Adrenal gland (tissue), 12 donors: ENCODE results near the gene NDUFA11. TPM values are rescaled to one million over a fixed set of nuclear protein-coding genes. Genes with fewer than 3 reads are reported as not detected.
A peak's percentile ranks its signal among the peaks of the same experiment; 100 is the strongest.

Experiments used
- DNase-seq, 7 donors: peaks; one replicate each; pipeline ENCODE4 v3.0.0-alpha.2; 2019 to 2020
- H3K27ac ChIP-seq, 5 donors: fragments of 200-600 bp; sonication (generic) in 4 of 5; 1 replicate in 3 of 5; 2 replicates in 2 of 5; pipeline versions ENCODE4 v1.5.1 to v1.8.0; 2016 to 2020; ENCODE audit warnings: mild to moderate bottlenecking in 1 of 5
- H3K27me3 ChIP-seq: fragments of 200-600 bp; 2 replicates; pipeline ENCODE4 v1.8.0; 2021
- H3K36me3 ChIP-seq, 2 donors: fragments of 200-600 bp; replicated peaks in 1 of 2; 1 replicate in 1 of 2; 2 replicates in 1 of 2; pipeline versions ENCODE4 v1.5.1 to v1.8.0; 2018 to 2022
- H3K4me1 ChIP-seq, 2 donors: fragments of 200-600 bp; replicated peaks in 1 of 2; 1 replicate in 1 of 2; 2 replicates in 1 of 2; pipeline versions ENCODE4 v1.5.1 to v1.8.0; 2018 to 2021
- H3K4me3 ChIP-seq, 4 donors: fragments of 200-600 bp; sonication (generic) in 3 of 4; one replicate each; pipeline ENCODE4 v1.5.1; 2016 to 2018
- H3K9me3 ChIP-seq, 3 donors: fragments of 200-600 bp; sonication (generic) in 1 of 3; replicated peaks in 1 of 3; 1 replicate in 2 of 3; 2 replicates in 1 of 3; pipeline versions ENCODE4 v1.5.1 to v1.8.0; 2016 to 2021
- CTCF ChIP-seq, 6 experiments: fragments of 450-650 bp in 4 of 6; fragments of 200-600 bp in 2 of 6; sonication (generic) in 1 of 6; IDR thresholded peaks; 1 replicate in 5 of 6; 2 replicates in 1 of 6; pipeline versions ENCODE4 v1.5.1 to v1.8.0; 2016 to 2021; ENCODE audit warnings: antibody characterized with exemption in 6 of 6, mild to moderate bottlenecking in 2 of 6, moderate library complexity in 1 of 6
- POLR2A ChIP-seq, 2 donors: fragments of 450-650 bp; IDR thresholded peaks; one replicate each; pipeline ENCODE4 v1.6.1; 2017; ENCODE audit warnings: antibody characterized with exemption in 2 of 2, mild to moderate bottlenecking in 2 of 2, moderate library complexity in 1 of 2
- WGBS, 4 donors: extraction: QIAGEN DNeasy Blood & Tissue Kit in 2 of 4; methylation state at CpG; one replicate each; pipeline versions ENCODE4 v1.1.5 to v1.1.7; 2013 to 2017; 5-methylcytosine and 5-hydroxymethylcytosine counted together
- intact Hi-C, 2 donors: fragments of 100-400 bp; cut with DNase I; formaldehyde crosslinking; loops; one replicate each; pipeline versions ENCODE4 v1.14.1 to v1.15.0; 2022 to 2023
- polyA plus RNA-seq, 3 donors: library from polyadenylated mRNA; stranded (reverse); fragments of 200-250 nt in 2 of 3; fragments of 350-450 nt in 1 of 3; fragmentation: Illumina TruSeq in 1 of 3; extraction: RNeasy Lipid Tissue Mini Kit (QIAGEN cat#74804) in 1 of 3; gene quantifications; one replicate each; pipeline ENCODE4 v1.2.3, GENCODE V29; 2013 to 2014
- total RNA-seq, 9 donors: library from RNA; depleted of rRNA in 4 of 9; stranded (reverse); fragments of >200 nt in 4 of 9; fragments of 120-200 nt in 1 of 9; fragmentation: NEBNext Ultra II Directional in 1 of 9; extraction: Animal tissue kit (Norgen Biotek cat#: 25700) in 1 of 9; gene quantifications; one replicate each; pipeline versions ENCODE4 v1.1.0 to v1.2.4, GENCODE V29; 2013 to 2023
- donor health status: healthy with polysubstance abuse.
- donor health status: Bipolar disorder and iron deficiency.
- donor health status: DM: yes; HTN: yes; CAD: no.
- donor health status: DM: no; HTN: no; CAD: no.
- donor health status: DM: no; HTN: no; CAD: no.
- donor health status: DM: yes; HTN: yes; CAD: no.

The NDUFA11 gene
- total and polyA plus RNA-seq, 12 donors = 288 to 856 (median 426) TPM

- Histone ChIP-seq H3K27ac (peak overlapping the region in 3 of 5 donors; percentile 37 to 52 (median 47)), H3K9me3 (no peaks in the 10 kb centered on the region), H3K27me3 (no peaks in the 10 kb centered on the region), H3K36me3 (peaks cover 0 to 45% of the 10 kb centered on the region in 2 donors), H3K4me3 (no peak overlapping the region), H3K4me1 (peaks cover 7 to 12% of the 10 kb centered on the region in 2 donors)
- TF ChIP-seq POLR2A (IDR thresholded peaks at IDR 0.05) = no peak
- no peak for TF ChIP-seq CTCF (IDR thresholded peaks at IDR 0.05)
- WGBS, 4 donors = 76 to 86% (median 79%) methylated on average over 2 to 22 of the region's 22 CpGs
- intact Hi-C loops = no loop called here
- DNase-seq = no peak
These were observed 10.8 kb upstream of the NDUFA11 start for GRCh38 chr19:5914358-5914774.

- TF ChIP-seq CTCF (IDR thresholded peaks at IDR 0.05) (no peak), POLR2A (IDR thresholded peaks at IDR 0.05) (no peak)
- intact Hi-C loops = no loop called here
- Histone ChIP-seq H3K27ac (peak within 1 kb of the TSS in 3 of 5 donors; percentile 37 to 52 (median 47)), H3K9me3 (no peaks in the 10 kb centered on the region), H3K36me3 (peaks cover 0 to 45% of the 10 kb centered on the region in 2 donors), H3K4me1 (peaks cover 7 to 12% of the 10 kb centered on the region in 2 donors), H3K4me3 (no peak within 1 kb of the TSS), H3K27me3 (no peaks in the 10 kb centered on the region)
- WGBS, 4 donors = 55 to 72% (median 60%) methylated on average over 3 to 10 of the region's 10 CpGs
- DNase-seq = peak; percentile 70 to 91 (median 87)
These were observed 10.3 kb upstream of the NDUFA11 start, which contains the start of gene CAPS for GRCh38 chr19:5913739-5914357. Gene CAPS (plus strand): TSS chr19:5914254. CDS start chr19:5914407, 153 bp downstream.

GRCh38 chr19:5911366-5911765, 7.8 kb upstream of the NDUFA11 start:
- TF ChIP-seq POLR2A (IDR thresholded peaks at IDR 0.05) = no peak
- no peak for TF ChIP-seq CTCF (IDR thresholded peaks at IDR 0.05)
- H3K27me3 ChIP-seq = no peaks in the 10 kb centered on the region
- DNase-seq = no peak
- intact Hi-C loops = no loop called here
- H3K27ac ChIP-seq = no peak overlapping the region
- 85 to 100% (median 93%) methylated on average over 1 of the region's 1 CpG for WGBS, 4 donors
- peaks cover 7 to 14% of the 10 kb centered on the region in 2 donors for H3K4me1 ChIP-seq
- H3K9me3 ChIP-seq = no peaks in the 10 kb centered on the region
- H3K4me3 ChIP-seq = no peak overlapping the region
- H3K36me3 ChIP-seq = peaks cover 0 to 21% of the 10 kb centered on the region in 2 donors

GRCh38 chr19:5910638-5910907, 7.0 kb upstream of the NDUFA11 start:
- H3K27ac ChIP-seq = no peak overlapping the region
- intact Hi-C loops = no loop called here
- 73 to 100% (median 82%) methylated on average over 1 of the region's 1 CpG for WGBS, 4 donors
- H3K4me1 ChIP-seq = peaks cover 10 to 21% of the 10 kb centered on the region in 2 donors
- no peak for DNase-seq
- H3K4me3 ChIP-seq = no peak overlapping the region
- H3K27me3 ChIP-seq = no peaks in the 10 kb centered on the region
- no peaks in the 10 kb centered on the region for H3K9me3 ChIP-seq
- no peak for TF ChIP-seq CTCF (IDR thresholded peaks at IDR 0.05)
- TF ChIP-seq POLR2A (IDR thresholded peaks at IDR 0.05) = no peak
- H3K36me3 ChIP-seq = peaks cover 0 to 14% of the 10 kb centered on the region in 2 donors
